HG02571 (cell line): ENCODE data around the gene MYBBP1A.

Experiments used
- ATAC-seq: cut with Tn5 transposase; IDR thresholded peaks from one replicate; pipeline ENCODE4 v1.9.1; 2021; ENCODE audit warnings: mild to moderate bottlenecking, moderate library complexity; ENCODE audit not compliant: unreplicated experiment

The MYBBP1A gene

GRCh38 chr17:4505187-4505586 lies 50.0 kb downstream of the MYBBP1A start:
- no peak for ATAC-seq

- no peak for ATAC-seq
Observed at GRCh38 chr17:4504188-4504587, 51.0 kb downstream of the MYBBP1A start.

- ATAC-seq: no peak
Observed at GRCh38 chr17:4503283-4504025, 51.7 kb downstream of the MYBBP1A start.

GRCh38 chr17:4502466-4503154 lies 52.6 kb downstream of the MYBBP1A start:
- no peak for ATAC-seq

- no peak for ATAC-seq
Observed at GRCh38 chr17:4501295-4501949, 53.8 kb downstream of the MYBBP1A start.

GRCh38 chr17:4500191-4500571 lies 55.0 kb downstream of the MYBBP1A start:
- no peak for ATAC-seq

GRCh38 chr17:4499431-4500190 lies 55.6 kb downstream of the MYBBP1A start:
- no peak for ATAC-seq

- ATAC-seq: peak; percentile 67
Observed at GRCh38 chr17:4498461-4499397, 56.5 kb downstream of the MYBBP1A start, which contains the start of gene SPNS2. SPNS2 (plus strand) TSS chr17:4498881; CDS start chr17:4499048, 167 bp downstream.

GRCh38 chr17:4497101-4497824 lies 57.9 kb downstream of the MYBBP1A start:
- ATAC-seq: no peak

- ATAC-seq: no peak
Observed at GRCh38 chr17:4492721-4493561, 62.2 kb downstream of the MYBBP1A start.

GRCh38 chr17:4490637-4491061 lies 64.5 kb downstream of the MYBBP1A start:
- ATAC-seq: no peak

GRCh38 chr17:4490109-4490591 lies 65.0 kb downstream of the MYBBP1A start:
- ATAC-seq: no peak

GRCh38 chr17:4488989-4489595 lies 66.1 kb downstream of the MYBBP1A start:
- ATAC-seq: no peak
